Inflammatory macrophage (primary cell): ENCODE data around the gene LPCAT1.
"Not testable (repeated sequence)": the region's sequence is repeated elsewhere in the genome, so short reads cannot be mapped to it uniquely, and the experiment has no call there.

ENCODE experiments used
- DNase-seq, 2 donors: peaks; one replicate each; pipeline ENCODE4 v3.0.0-alpha.2; 2020 to 2022

LPCAT1 gene

GRCh38 chr5:1541702-1542400 is 18.1 kb upstream of the LPCAT1 start:
- no peak for DNase-seq

GRCh38 chr5:1540831-1541701 is 17.3 kb upstream of the LPCAT1 start:
- no peak for DNase-seq

DNA sequence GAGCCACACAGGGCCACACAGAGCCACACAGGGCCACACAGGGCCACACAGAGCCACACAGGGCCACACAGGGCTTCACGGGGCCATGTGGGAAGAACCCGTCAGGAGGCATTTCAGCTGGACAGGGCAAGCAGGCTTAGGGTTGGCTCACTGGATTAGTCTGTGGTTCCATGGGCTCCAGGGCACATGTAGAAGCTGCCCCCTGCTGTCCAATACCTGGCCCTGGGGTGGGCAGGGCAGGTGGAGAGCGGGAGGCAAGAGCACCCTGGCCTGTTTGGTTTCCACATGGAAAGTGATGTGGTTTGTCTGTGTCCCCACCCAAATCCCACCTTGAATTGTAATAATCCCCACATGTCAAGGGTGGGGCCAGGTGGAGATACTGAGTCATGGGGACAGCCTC is 16.4 kb upstream of the LPCAT1 start:
- DNase-seq: no peak

- not testable (repeated sequence) for DNase-seq
These were observed 15.8 kb upstream of the LPCAT1 start for GRCh38 chr5:1539393-1540161.

- DNase-seq: no peak
These were observed 15.1 kb upstream of the LPCAT1 start for GRCh38 chr5:1538741-1539392.

- DNase-seq: no peak
These were observed 14.5 kb upstream of the LPCAT1 start for GRCh38 chr5:1538276-1538675.

DNA sequence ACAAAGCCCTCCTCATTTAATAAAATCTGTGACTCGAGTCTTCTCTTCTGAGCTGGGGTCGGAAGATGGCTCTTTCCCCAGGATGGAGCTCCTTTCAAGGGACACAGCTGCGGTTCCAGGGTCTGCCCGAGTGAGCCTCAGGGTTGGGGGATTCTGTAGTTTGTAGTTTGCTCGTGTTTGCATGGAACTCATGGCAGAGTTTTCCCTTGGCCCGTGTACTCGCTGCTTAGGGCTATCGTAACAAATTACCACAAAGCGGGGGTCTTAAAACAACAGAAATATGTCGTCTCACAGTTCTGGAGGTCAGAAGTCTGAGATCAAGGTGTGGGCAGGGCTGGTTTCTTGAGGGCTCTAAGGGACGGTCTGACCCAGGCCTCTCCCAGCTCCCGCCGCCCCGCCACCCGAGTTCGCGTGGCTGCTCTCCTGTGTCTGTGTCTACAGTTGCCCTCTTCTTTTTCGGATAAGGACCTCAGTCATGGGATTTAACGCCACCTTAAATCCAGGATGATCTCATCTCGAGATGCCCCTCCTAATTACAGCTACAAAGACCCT is 13.9 kb upstream of the LPCAT1 start:
- DNase-seq: no peak

DNA sequence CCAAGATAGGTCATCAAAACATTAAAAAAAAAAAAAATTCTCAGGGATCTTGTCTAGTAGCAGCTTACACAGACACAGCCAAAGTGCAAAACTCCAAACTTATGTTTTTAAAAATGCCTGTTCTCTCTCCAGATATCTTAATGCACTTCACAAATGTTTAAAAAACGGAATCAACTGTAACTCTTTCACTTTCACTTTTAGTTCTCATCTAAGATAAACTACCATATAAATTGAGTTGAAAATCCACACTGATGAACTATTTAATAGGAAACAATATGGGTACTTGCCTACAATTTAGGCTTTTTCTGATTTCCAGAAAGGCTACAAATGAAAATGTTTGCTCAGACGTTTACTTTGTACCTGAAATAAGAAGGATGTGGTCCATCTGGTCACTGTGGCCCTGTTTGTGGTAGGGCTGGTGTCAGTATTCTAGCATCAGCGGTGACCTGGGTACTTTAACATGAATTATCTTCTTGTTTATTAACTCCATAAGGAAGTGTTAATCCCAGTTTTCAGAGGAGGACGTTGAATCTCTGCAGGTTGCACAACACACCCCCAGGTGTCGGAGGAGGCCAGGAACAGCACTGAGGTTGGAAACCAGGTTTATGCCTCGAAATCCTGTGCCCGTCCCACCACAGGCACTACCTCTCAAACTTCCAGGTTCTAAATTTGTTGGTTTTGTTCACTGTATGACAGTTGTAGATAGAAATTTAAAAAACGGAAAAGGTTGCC is 13.3 kb upstream of the LPCAT1 start:
- peak in 1 of 2 donors; percentile 29 for DNase-seq

DNA sequence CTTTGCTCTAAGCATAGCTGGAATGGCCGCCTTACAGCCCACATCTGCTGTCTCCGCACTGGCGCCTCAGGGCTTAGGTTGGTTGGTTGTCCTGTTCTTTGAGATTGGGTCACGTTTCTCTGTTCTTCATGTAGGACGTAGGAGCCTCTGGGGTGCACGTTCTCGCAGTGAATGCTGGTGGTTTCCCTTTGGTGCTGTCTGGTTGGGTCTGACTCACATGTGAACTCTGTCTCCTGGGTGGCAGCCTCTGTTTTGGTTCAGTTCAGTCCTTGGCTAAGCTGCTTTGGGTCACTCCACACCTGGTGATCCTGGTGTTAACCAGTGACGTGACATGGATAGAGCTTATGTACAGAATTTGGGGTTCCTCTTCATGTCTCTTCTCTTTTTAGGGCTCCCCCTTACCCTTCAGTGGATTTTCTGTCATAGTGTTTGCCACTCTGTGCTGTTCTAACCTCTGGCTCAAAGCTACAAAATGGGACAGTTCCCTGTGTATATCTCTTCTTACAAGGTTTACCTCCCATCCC is 12.6 kb upstream of the LPCAT1 start:
- no peak for DNase-seq

DNA sequence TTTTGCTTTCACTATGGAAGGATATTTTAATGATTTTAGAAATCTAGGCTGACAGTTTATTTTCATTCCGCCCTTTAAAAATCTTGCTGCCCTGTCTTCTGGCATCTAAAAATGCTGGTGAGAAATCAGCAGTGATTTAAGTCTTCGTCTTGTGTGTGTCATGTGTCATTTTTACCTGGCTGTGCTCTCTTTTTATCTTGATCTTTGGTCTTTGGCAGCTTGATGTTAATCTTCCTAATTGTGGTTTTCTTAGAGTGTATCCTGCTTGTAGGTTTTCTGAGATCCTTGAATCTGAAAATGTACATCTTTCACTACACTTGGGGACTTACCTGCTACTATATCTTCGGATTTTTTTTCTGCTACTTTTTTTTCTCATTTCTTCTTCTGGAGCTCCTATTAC is 11.9 kb upstream of the LPCAT1 start:
- DNase-seq: no peak

- no peak for DNase-seq
These were observed 8.6 kb upstream of the LPCAT1 start for GRCh38 chr5:1532384-1532783.

DNA sequence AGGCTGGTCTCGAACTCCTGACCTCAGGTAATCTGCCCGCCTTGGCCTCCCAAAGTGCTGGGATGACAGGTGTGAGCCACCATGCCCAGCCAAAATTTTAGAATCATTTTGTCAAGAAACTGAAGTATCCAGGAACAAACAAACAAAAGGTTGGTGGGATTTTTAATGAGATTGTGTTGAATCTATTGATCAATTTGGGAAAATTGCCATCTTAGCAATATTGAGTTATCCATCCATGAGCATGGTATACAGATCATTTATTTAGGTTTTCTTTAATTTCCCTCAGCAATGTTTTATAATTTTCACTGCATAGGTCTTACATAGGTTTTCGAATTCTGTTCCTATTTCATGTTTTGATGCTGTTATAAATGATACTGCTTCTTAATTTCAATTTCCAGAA is 5.7 kb upstream of the LPCAT1 start:
- DNase-seq: no peak

DNA sequence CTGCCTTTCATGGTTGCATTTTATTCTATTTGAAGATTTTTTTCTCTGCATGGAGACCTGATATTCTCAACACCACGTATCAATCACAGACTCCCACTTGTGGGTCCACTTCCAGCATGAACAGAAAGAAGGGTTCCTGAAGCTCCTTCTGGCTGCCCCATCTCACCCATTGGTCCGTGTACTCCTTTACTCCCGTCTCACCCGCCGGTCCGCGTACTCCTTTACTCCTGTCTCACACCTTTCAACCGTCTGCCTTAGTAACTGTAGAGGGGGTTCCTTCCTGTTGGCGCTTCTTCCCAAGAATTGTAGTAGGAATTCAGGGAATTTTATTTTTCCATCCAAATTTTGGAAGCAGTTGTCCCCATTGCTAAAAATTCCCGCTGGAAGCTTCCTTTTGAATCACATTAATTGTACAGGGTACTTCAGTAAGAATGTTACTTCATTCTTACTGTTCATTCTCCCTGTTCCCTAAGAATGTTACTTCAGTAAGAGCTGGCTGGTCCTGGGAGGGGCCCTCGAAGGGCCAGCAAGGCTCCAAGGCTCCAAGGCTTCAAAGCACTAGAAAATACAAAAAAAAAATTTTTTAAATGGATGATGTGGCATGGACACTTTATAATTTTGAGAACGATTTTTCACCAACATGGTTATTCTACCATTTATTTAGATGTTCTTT is 3.9 kb upstream of the LPCAT1 start:
- no peak for DNase-seq

DNA sequence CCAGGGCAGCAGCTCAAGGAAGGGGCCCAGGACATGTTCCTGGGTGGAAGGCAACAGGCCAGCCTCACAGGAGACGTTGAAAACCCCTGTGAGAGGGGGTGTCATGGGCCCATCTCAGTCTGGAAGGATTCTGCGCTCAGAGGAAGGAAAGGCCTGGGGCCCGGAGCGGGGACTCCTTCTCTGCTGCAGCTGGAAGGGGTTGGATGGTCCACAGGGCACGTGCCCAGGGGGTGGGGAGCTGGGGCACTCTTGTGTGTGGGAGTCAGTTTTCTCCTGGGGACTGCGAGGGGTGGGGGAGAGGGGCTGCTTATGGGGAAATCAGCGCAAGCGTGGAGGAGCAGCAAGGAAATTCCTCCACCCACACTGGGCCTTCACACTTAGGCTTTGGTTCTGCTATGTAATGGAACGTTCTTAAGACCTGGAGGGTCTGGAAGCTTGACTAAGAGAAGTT is 2.9 kb upstream of the LPCAT1 start:
- no peak for DNase-seq

DNA sequence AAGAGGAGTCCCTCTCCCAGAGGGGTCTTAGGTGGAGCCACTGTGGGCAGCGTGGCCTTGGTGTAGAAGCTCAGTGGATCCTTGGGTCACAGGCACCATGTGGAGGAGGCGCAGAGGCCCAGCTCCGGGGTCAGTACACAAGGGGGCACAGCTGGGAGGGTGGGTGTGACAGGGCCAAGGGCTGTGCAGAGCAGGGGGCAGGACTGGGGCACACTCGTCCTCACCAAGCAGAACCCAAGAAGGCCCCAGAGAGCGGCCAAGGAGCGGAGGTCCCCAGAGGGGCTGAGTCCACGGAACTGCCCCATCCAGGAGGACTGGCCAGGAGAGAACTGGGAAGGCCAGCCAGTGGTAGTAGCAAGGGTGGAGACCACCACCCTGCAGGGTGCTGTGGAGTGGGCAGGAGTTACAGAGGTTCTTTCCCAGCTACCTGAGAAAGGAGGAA is 2.5 kb upstream of the LPCAT1 start:
- no peak for DNase-seq

DNA sequence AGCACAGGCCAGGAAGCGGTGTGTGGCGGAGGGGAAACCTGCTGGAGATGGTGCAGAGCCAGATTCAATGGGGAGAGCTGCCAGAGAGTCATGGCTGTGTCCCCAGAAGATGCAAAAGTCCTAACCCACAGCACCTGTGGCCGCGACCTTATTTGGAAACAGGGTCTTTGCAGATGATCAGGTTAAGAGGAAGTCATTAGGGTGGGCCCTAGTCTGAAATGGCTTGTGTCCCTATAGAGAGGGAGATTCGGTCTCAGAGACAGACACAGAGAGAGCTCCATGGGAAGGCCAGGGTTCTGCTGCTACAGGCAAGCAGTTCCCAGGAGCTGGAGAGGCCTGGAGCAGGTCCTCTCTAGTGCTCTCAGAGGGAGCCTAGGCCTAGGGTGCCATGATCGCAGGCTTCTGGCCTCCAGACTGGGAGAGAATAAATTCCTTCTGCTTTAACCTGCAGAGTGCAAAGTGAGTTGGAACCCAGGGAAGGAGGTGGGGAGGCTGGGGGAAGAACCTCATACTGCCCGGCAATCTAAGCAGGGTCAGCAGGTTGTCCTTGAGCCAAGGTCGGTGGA is 1.9 kb upstream of the LPCAT1 start:
- DNase-seq: no peak

- DNase-seq: no peak
These were observed 1.3 kb upstream of the LPCAT1 start for GRCh38 chr5:1524799-1525623.

DNA sequence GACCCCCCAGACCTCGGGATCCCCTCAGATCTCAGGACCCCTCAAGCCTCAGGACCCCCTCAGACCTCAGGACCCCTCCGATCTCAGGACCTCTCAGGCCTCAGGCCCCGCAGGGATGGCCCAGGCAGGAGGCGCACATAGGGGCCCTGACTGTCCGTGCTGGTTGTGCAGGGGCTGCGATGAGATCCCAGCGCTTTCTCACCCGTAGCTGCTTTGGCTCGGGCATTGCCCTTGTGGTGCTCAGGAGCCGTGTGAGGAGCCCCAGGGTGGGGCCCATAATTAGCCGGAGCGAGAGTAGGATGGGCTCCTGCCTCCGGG is 680 bp upstream of the LPCAT1 start:
- no peak for DNase-seq

- DNase-seq: no peak
These were observed 324 bp downstream of the LPCAT1 start for GRCh38 chr5:1523480-1523792.
